Measurements from ENCODE around the gene CRTC1. TPM values are rescaled to one million over a fixed set of nuclear protein-coding genes. Genes with fewer than 3 reads are reported as not detected.

Gene CRTC1
- total and polyA plus RNA-seq, 2 experiments from 2014 or later = 2.5 to 4.8 TPM

DNA sequence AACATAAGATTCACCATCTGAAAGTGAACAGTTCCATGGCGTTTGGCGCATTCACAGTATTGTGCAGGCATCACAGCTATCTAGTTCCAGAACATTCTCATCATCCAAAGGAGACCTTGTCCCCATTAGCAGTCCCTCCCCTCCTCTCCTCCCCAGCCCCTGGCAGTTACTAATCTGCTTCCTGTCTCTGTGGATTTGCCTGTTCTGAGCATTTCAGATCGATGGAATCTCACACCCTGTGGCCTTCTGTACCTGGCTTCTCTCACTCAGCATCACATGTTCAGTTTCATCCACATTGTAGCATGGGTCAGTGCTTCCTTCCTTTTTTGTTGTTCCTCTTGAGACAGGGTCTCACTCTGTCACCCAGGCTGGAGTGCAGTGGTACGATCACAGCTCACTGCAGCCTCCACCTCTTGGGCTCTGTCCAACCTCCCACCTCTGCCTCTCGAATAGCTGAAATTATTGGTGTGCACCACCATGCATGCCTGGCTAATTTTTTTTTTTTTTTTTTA, 34.6 kb downstream of the CRTC1 start:
- WGBS (ENCODE audit: low lambda C conversion rate, missing lambda C conversion rate) = 81% methylated on average over 5 of the region's 5 CpGs
- H2AFZ ChIP-seq = no peak overlapping the region
- TF ChIP-seq EZH2phosphoT487 (IDR thresholded peaks at IDR 0.05; ENCODE audit: low read depth, severe bottlenecking, unreplicated experiment) (no peak), EZH2 (IDR thresholded peaks at IDR 0.05; ENCODE audit: borderline replicate concordance) (no peak)
- TF ChIP-seq, protein P1, sequence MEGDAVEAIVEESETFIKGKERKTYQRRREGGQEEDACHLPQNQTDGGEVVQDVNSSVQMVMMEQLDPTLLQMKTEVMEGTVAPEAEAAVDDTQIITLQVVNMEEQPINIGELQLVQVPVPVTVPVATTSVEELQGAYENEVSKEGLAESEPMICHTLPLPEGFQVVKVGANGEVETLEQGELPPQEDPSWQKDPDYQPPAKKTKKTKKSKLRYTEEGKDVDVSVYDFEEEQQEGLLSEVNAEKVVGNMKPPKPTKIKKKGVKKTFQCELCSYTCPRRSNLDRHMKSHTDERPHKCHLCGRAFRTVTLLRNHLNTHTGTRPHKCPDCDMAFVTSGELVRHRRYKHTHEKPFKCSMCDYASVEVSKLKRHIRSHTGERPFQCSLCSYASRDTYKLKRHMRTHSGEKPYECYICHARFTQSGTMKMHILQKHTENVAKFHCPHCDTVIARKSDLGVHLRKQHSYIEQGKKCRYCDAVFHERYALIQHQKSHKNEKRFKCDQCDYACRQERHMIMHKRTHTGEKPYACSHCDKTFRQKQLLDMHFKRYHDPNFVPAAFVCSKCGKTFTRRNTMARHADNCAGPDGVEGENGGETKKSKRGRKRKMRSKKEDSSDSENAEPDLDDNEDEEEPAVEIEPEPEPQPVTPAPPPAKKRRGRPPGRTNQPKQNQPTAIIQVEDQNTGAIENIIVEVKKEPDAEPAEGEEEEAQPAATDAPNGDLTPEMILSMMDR (IDR thresholded peaks at IDR 0.05; ENCODE audit: poor library complexity) = no peak
- no peaks in the 10 kb centered on the region for H3K9me2 ChIP-seq (replicated peaks; ENCODE audit: insufficient read depth)
- H4K20me1 ChIP-seq (ENCODE audit: insufficient read depth, poor library complexity, severe bottlenecking) = no peaks in the 10 kb centered on the region
- H3K9me3 ChIP-seq (ENCODE audit: low read depth) = no peaks in the 10 kb centered on the region
- H3K27me3 ChIP-seq = no peaks in the 10 kb centered on the region
- H3K27ac ChIP-seq = no peak overlapping the region
- no peaks in the 10 kb centered on the region for H3K36me3 ChIP-seq (replicated peaks; ENCODE audit: insufficient read depth, low read depth)
- peaks cover 4% of the 10 kb centered on the region for H3K4me1 ChIP-seq (ENCODE audit: insufficient read depth)
- H3K79me2 ChIP-seq = peaks cover 36% of the 10 kb centered on the region
- DNase-seq (ENCODE audit: low spot score) = no peak
- H3K4me2 ChIP-seq = no peak overlapping the region
- no peak overlapping the region for H3K4me3 ChIP-seq

GRCh38 chr19:18718846-18719458, 35.5 kb downstream of the CRTC1 start:
- no peaks in the 10 kb centered on the region for H4K20me1 ChIP-seq (ENCODE audit: insufficient read depth, poor library complexity, severe bottlenecking)
- H3K27me3 ChIP-seq = no peaks in the 10 kb centered on the region
- H2AFZ ChIP-seq = no peak overlapping the region
- H3K79me2 ChIP-seq = peaks cover 41% of the 10 kb centered on the region
- no peaks in the 10 kb centered on the region for H3K9me3 ChIP-seq (ENCODE audit: low read depth)
- no peak for TF ChIP-seq EZH2 (IDR thresholded peaks at IDR 0.05; ENCODE audit: borderline replicate concordance)
- TF ChIP-seq, protein P1 (IDR thresholded peaks at IDR 0.05; ENCODE audit: poor library complexity) = no peak
- TF ChIP-seq EZH2phosphoT487 (IDR thresholded peaks at IDR 0.05; ENCODE audit: low read depth, severe bottlenecking, unreplicated experiment) = no peak
- H3K27ac ChIP-seq = no peak overlapping the region
- no peaks in the 10 kb centered on the region for H3K36me3 ChIP-seq (replicated peaks; ENCODE audit: insufficient read depth, low read depth)
- no peak overlapping the region for H3K4me3 ChIP-seq
- no peak for DNase-seq (ENCODE audit: low spot score)
- 91% methylated on average over 16 of the region's 16 CpGs for WGBS (ENCODE audit: low lambda C conversion rate, missing lambda C conversion rate)
- no peak overlapping the region for H3K4me2 ChIP-seq
- no peaks in the 10 kb centered on the region for H3K4me1 ChIP-seq (ENCODE audit: insufficient read depth)
- H3K9me2 ChIP-seq (replicated peaks; ENCODE audit: insufficient read depth) = no peaks in the 10 kb centered on the region

- Histone ChIP-seq H3K4me3 (no peak overlapping the region), H3K9me2 (replicated peaks; ENCODE audit: insufficient read depth) (no peaks in the 10 kb centered on the region), H3K36me3 (replicated peaks; ENCODE audit: insufficient read depth, low read depth) (no peaks in the 10 kb centered on the region), H3K4me1 (ENCODE audit: insufficient read depth) (no peaks in the 10 kb centered on the region), H3K79me2 (peaks cover 45% of the 10 kb centered on the region), H3K9me3 (ENCODE audit: low read depth) (no peaks in the 10 kb centered on the region), H3K27ac (no peak overlapping the region), H3K4me2 (no peak overlapping the region), H2AFZ (no peak overlapping the region), H3K27me3 (no peaks in the 10 kb centered on the region), H4K20me1 (ENCODE audit: insufficient read depth, poor library complexity, severe bottlenecking) (peaks cover 4% of the 10 kb centered on the region)
- WGBS (ENCODE audit: low lambda C conversion rate, missing lambda C conversion rate) = 81% methylated on average over 25 of the region's 25 CpGs
- no peak for DNase-seq (ENCODE audit: low spot score)
- TF ChIP-seq EZH2 (IDR thresholded peaks at IDR 0.05; ENCODE audit: borderline replicate concordance) (no peak), EZH2phosphoT487 (IDR thresholded peaks at IDR 0.05; ENCODE audit: low read depth, severe bottlenecking, unreplicated experiment) (no peak)
- TF ChIP-seq, protein P1 (IDR thresholded peaks at IDR 0.05; ENCODE audit: poor library complexity) = no peak
Observed at GRCh38 chr19:18719541-18719940, 36.1 kb downstream of the CRTC1 start.
